Right lobe of liver (tissue), 6 donors: Measurements from ENCODE around the gene CEP89. TPM values are rescaled to one million over a fixed set of nuclear protein-coding genes. Genes with fewer than 3 reads are reported as not detected.

ENCODE experiments used
- ATAC-seq, 4 donors: fragments of 200-7000 bp; cut with Tn5 transposase; one replicate each; pipeline ENCODE4 v1.9.1; 2020; ENCODE audit warnings: mild to moderate bottlenecking in 4 of 4, moderate library complexity in 4 of 4
- DNase-seq, 3 donors: peaks; one replicate each; pipeline ENCODE4 v3.0.0-alpha.2; 2020
- H3K27ac ChIP-seq, 3 donors: fragments of 200-600 bp; one replicate each; pipeline ENCODE4 v1.8.0; 2022
- H3K27me3 ChIP-seq, 2 donors: fragments of 200-600 bp; one replicate each; pipeline ENCODE4 v1.8.0; 2022
- H3K36me3 ChIP-seq, 4 donors: fragments of 200-600 bp; sonication (generic) in 1 of 4; one replicate each; pipeline versions ENCODE4 v1.5.1 to v1.8.0; 2017 to 2022; ENCODE audit warnings: control low read depth in 1 of 4
- H3K4me1 ChIP-seq, 4 donors: fragments of 200-600 bp; sonication (generic) in 1 of 4; one replicate each; pipeline versions ENCODE4 v1.5.1 to v1.8.0; 2017 to 2022; ENCODE audit warnings: control low read depth in 1 of 4
- H3K4me3 ChIP-seq, 3 donors: fragments of 200-600 bp; one replicate each; pipeline ENCODE4 v1.8.0; 2022
- H3K9me3 ChIP-seq, 4 donors: fragments of 200-600 bp; sonication (generic) in 1 of 4; one replicate each; pipeline versions ENCODE4 v1.5.1 to v1.8.0; 2017 to 2022; ENCODE audit warnings: control low read depth in 1 of 4
- CTCF ChIP-seq, 4 donors: fragments of 200-600 bp in 3 of 4; fragments of 450-650 bp in 1 of 4; IDR thresholded peaks; one replicate each; pipeline versions ENCODE4 v1.5.1 to v1.8.0; 2016 to 2022; ENCODE audit warnings: antibody characterized with exemption in 4 of 4, mild to moderate bottlenecking in 2 of 4
- POLR2A ChIP-seq: fragments of 450-650 bp; IDR thresholded peaks from one replicate; pipeline ENCODE4 v1.6.1; 2017; ENCODE audit warnings: antibody characterized with exemption, mild to moderate bottlenecking
- WGBS: methylation state at CpG from one replicate; pipeline ENCODE4 v1.1.6; 2018; ENCODE audit warnings: low coverage, low lambda C conversion rate; ENCODE audit not compliant: insufficient coverage; ENCODE audit errors: missing lambda C conversion rate; 5-methylcytosine and 5-hydroxymethylcytosine counted together
- intact Hi-C, 2 donors: fragments of 100-400 bp; cut with DNase I; formaldehyde crosslinking; loops; one replicate each; pipeline versions ENCODE4 v1.11.2 to v1.14.1; 2022
- total RNA-seq, 6 experiments: library from RNA; depleted of rRNA in 2 of 6; stranded (reverse); fragments of >200 nt in 2 of 6; fragmentation: NEBNext Ultra II Directional in 3 of 6; extraction: Animal tissue kit (Norgen Biotek cat#: 25700) in 3 of 6; gene quantifications; one replicate each; pipeline versions ENCODE4 v1.1.0 to v1.2.4, GENCODE V29; 2016 to 2023
- donor health status: DM: no; HTN: yes; CAD: no.
- donor health status: DM: no; HTN: no; CAD: no.
- donor health status: DM: no; HTN: no; CAD: no.
- donor health status: DM: no; HTN: yes; CAD: no.
- donor health status: DM: no; HTN: yes; CAD: no.

The CEP89 gene
- total RNA-seq, 6 experiments from 2014 or later: 2.9 to 5.7 (median 4.7) TPM

- ATAC-seq (no peak), DNase-seq (no peak)
- no peak for TF ChIP-seq CTCF (IDR thresholded peaks at IDR 0.05)
- TF ChIP-seq POLR2A: no peak
- Histone ChIP-seq H3K9me3 (peaks cover 0 to 9% (median 0%) of the 10 kb centered on the region in 4 donors), H3K4me3 (no peak overlapping the region), H3K4me1 (no peaks in the 10 kb centered on the region), H3K36me3 (no peaks in the 10 kb centered on the region), H3K27ac (no peak overlapping the region), H3K27me3 (no peaks in the 10 kb centered on the region)
- intact Hi-C loops: no loop called here
- WGBS: 92% methylated on average over 4 of the region's 8 CpGs
Observed at GRCh38 chr19:32930567-32930966, 41.2 kb downstream of the CEP89 start.

GRCh38 chr19:32928806-32929205, 43.0 kb downstream of the CEP89 start:
- WGBS: 88% methylated on average over 2 of the region's 2 CpGs
- no peaks in the 10 kb centered on the region for H3K27me3 ChIP-seq
- H3K9me3 ChIP-seq: peaks cover 0 to 9% (median 0%) of the 10 kb centered on the region in 4 donors
- no peaks in the 10 kb centered on the region for H3K4me1 ChIP-seq
- H3K4me3 ChIP-seq: no peak overlapping the region
- TF ChIP-seq POLR2A: no peak
- no peak for TF ChIP-seq CTCF (IDR thresholded peaks at IDR 0.05)
- ATAC-seq (no peak), DNase-seq (no peak)
- intact Hi-C loops: no loop called here
- no peak overlapping the region for H3K27ac ChIP-seq
- no peaks in the 10 kb centered on the region for H3K36me3 ChIP-seq

- Histone ChIP-seq H3K27me3 (no peaks in the 10 kb centered on the region), H3K9me3 (peaks cover 0 to 9% (median 0%) of the 10 kb centered on the region in 4 donors), H3K4me3 (no peak overlapping the region), H3K4me1 (no peaks in the 10 kb centered on the region), H3K36me3 (no peaks in the 10 kb centered on the region), H3K27ac (no peak overlapping the region)
- no peak for ATAC-seq
- TF ChIP-seq CTCF (IDR thresholded peaks at IDR 0.05) (no peak), POLR2A (no peak)
- 100% methylated on average over 1 of the region's 6 CpGs for WGBS
- DNase-seq: no peak
- intact Hi-C loops: no loop called here
Observed at GRCh38 chr19:32924200-32924599, 47.6 kb downstream of the CEP89 start.

- ATAC-seq: no peak
- H3K27me3 ChIP-seq: no peaks in the 10 kb centered on the region
- intact Hi-C loops: no loop called here
- H3K4me3 ChIP-seq: no peak overlapping the region
- TF ChIP-seq POLR2A: no peak
- TF ChIP-seq CTCF (IDR thresholded peaks at IDR 0.05): no peak
- DNase-seq: no peak
- H3K4me1 ChIP-seq: no peaks in the 10 kb centered on the region
- no peaks in the 10 kb centered on the region for H3K9me3 ChIP-seq
- 75% methylated on average over 2 of the region's 3 CpGs for WGBS
- no peaks in the 10 kb centered on the region for H3K36me3 ChIP-seq
- H3K27ac ChIP-seq: no peak overlapping the region
Observed at GRCh38 chr19:32921624-32922023, 50.1 kb downstream of the CEP89 start.

GRCh38 chr19:32919365-32919764, 52.4 kb downstream of the CEP89 start:
- intact Hi-C loops: no loop called here
- Histone ChIP-seq H3K4me1 (no peaks in the 10 kb centered on the region), H3K27ac (no peak overlapping the region), H3K36me3 (no peaks in the 10 kb centered on the region), H3K27me3 (no peaks in the 10 kb centered on the region), H3K9me3 (no peaks in the 10 kb centered on the region), H3K4me3 (no peak overlapping the region)
- no peak for DNase-seq
- no peak for TF ChIP-seq POLR2A
- TF ChIP-seq CTCF (IDR thresholded peaks at IDR 0.05): no peak
- no peak for ATAC-seq
- WGBS: 90% methylated on average over 2 of the region's 4 CpGs
